Right cardiac atrium (tissue), 5 donors: ENCODE measurements around the gene TTI1. TPM values are rescaled to one million over a fixed set of nuclear protein-coding genes. Genes with fewer than 3 reads are reported as not detected.
"Not testable (repeated sequence)": the region's sequence is repeated elsewhere in the genome, so short reads cannot be mapped to it uniquely, and the experiment has no call there.

Source experiments
- ATAC-seq, 2 donors: fragments of 200-7000 bp; cut with Tn5 transposase; one replicate each; pipeline versions ENCODE4 v1.8.0 to v1.9.1; 2020; ENCODE audit warnings: moderate library complexity in 2 of 2, mild to moderate bottlenecking in 1 of 2
- DNase-seq, 3 donors: peaks; one replicate each; pipeline ENCODE4 v3.0.0-alpha.2; 2020
- H3K27ac ChIP-seq: one replicate; pipeline ENCODE4 v1.5.1; 2013; ENCODE audit warnings: mild to moderate bottlenecking, low read length, control low read depth, moderate library complexity
- H3K27me3 ChIP-seq: one replicate; pipeline ENCODE4 v1.6.1; 2013; ENCODE audit not compliant: control insufficient read depth, insufficient read depth
- H3K4me1 ChIP-seq: one replicate; pipeline ENCODE4 v1.6.1; 2013; ENCODE audit warnings: low read length; ENCODE audit not compliant: control insufficient read depth, insufficient read depth
- H3K4me3 ChIP-seq: one replicate; pipeline ENCODE4 v1.5.1; 2013; ENCODE audit warnings: low read length, control low read depth
- H3K9me3 ChIP-seq: one replicate; pipeline ENCODE4 v1.6.1; 2013; ENCODE audit warnings: low read length; ENCODE audit not compliant: control insufficient read depth
- WGBS: extraction: QIAGEN DNeasy Blood & Tissue Kit; methylation state at CpG from one replicate; pipeline ENCODE4 v1.1.7; 2013; 5-methylcytosine and 5-hydroxymethylcytosine counted together
- intact Hi-C, 4 donors: fragments of 100-400 bp; cut with DNase I; formaldehyde crosslinking; loops; one replicate each; pipeline versions ENCODE4 v1.11.0 to v1.14.0; 2022 to 2023
- polyA plus RNA-seq: library from polyadenylated mRNA; stranded (reverse); fragments of 200-250 nt; gene quantifications from one replicate; pipeline ENCODE4 v1.2.3, GENCODE V29; 2013
- total RNA-seq, 4 donors: library from RNA; stranded (reverse); fragmentation: NEBNext Ultra II Directional; extraction: Animal tissue kit (Norgen Biotek cat#: 25700); gene quantifications; one replicate each; pipeline ENCODE4 v1.2.1, GENCODE V29; 2021
- donor health status: healthy with polysubstance abuse.
- donor health status: DM: no; HTN: yes; CAD: no.
- donor health status: DM: no; HTN: no; CAD: no.
- donor health status: DM: no; HTN: yes; CAD: no; lungs with severe emphysema.
- donor health status: DM: yes; HTN: yes; CAD: no.

Gene TTI1
- total and polyA plus RNA-seq, 5 donors = 11.4 to 15.4 (median 13.2) TPM

GRCh38 chr20:37977338-37977737, 55.9 kb downstream of the TTI1 start:
- Histone ChIP-seq H3K27me3 (no peaks in the 10 kb centered on the region), H3K9me3 (no peaks in the 10 kb centered on the region), H3K4me1 (no peaks in the 10 kb centered on the region), H3K4me3 (no peak overlapping the region), H3K27ac (no peak overlapping the region)
- intact Hi-C loops = no loop called here
- DNase-seq (no peak), ATAC-seq (no peak)
- 22% methylated on average over 12 of the region's 12 CpGs for WGBS

- ATAC-seq (no peak), DNase-seq (no peak)
- 34% methylated on average over 10 of the region's 10 CpGs for WGBS
- intact Hi-C loops = no loop called here
- H3K4me1 ChIP-seq = no peaks in the 10 kb centered on the region
- no peaks in the 10 kb centered on the region for H3K27me3 ChIP-seq
- no peak overlapping the region for H3K27ac ChIP-seq
- H3K9me3 ChIP-seq = no peaks in the 10 kb centered on the region
- H3K4me3 ChIP-seq = no peak overlapping the region
Observed at GRCh38 chr20:37976887-37977286, 56.4 kb downstream of the TTI1 start.

GRCh38 chr20:37973059-37973910, 60.0 kb downstream of the TTI1 start:
- WGBS = 83% methylated on average over 12 of the region's 12 CpGs
- Histone ChIP-seq H3K9me3 (no peaks in the 10 kb centered on the region), H3K4me3 (no peak overlapping the region), H3K27me3 (no peaks in the 10 kb centered on the region), H3K27ac (no peak overlapping the region), H3K4me1 (no peaks in the 10 kb centered on the region)
- ATAC-seq (no peak), DNase-seq (no peak)
- intact Hi-C loops = no loop called here

- no peaks in the 10 kb centered on the region for H3K27me3 ChIP-seq
- WGBS = 86% methylated on average over 7 of the region's 7 CpGs
- H3K4me1 ChIP-seq = no peaks in the 10 kb centered on the region
- no peaks in the 10 kb centered on the region for H3K9me3 ChIP-seq
- no peak overlapping the region for H3K4me3 ChIP-seq
- no peak overlapping the region for H3K27ac ChIP-seq
- ATAC-seq (no peak), DNase-seq (no peak)
- intact Hi-C loops = no loop called here
Observed at GRCh38 chr20:37972256-37973058, 60.8 kb downstream of the TTI1 start.

DNA sequence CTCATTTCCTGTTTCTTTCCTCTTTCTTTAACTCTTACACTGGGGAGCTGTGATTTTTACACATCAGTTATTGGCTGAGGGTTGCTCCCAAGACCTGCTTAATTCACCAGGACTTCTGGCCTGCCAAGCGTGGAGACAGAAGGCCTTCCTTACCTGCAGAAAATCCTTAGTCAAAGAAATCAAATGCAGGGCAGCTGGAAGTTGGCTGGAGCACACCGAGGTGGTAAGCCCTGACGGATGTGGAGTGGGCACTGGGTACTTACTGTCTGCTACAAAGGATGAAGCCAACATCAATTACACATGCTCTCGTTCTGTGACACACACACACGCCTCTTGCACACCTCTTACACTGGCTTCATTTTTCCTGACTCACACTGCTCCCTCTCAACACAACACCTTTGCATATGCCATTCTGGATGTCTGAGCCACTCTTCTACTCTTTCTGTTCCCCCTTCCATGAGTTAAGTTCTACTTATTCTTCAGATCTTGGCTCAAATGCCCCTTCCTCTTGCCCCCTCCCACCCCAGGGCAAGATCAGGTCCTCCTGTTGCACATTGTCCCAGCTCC, 61.6 kb downstream of the TTI1 start:
- WGBS = 97% methylated on average over 5 of the region's 5 CpGs
- Histone ChIP-seq H3K27me3 (no peaks in the 10 kb centered on the region), H3K27ac (no peak overlapping the region), H3K4me1 (no peaks in the 10 kb centered on the region), H3K9me3 (no peaks in the 10 kb centered on the region), H3K4me3 (no peak overlapping the region)
- no peak for ATAC-seq
- no peak for DNase-seq
- intact Hi-C loops = no loop called here

- DNase-seq (no peak), ATAC-seq (peak in 1 of 2 donors; percentile 19)
- Histone ChIP-seq H3K27ac (no peak overlapping the region), H3K4me1 (no peaks in the 10 kb centered on the region), H3K4me3 (no peak overlapping the region), H3K9me3 (no peaks in the 10 kb centered on the region), H3K27me3 (no peaks in the 10 kb centered on the region)
- intact Hi-C loops = no loop called here
Observed at GRCh38 chr20:37970856-37971245, 62.4 kb downstream of the TTI1 start.

DNA sequence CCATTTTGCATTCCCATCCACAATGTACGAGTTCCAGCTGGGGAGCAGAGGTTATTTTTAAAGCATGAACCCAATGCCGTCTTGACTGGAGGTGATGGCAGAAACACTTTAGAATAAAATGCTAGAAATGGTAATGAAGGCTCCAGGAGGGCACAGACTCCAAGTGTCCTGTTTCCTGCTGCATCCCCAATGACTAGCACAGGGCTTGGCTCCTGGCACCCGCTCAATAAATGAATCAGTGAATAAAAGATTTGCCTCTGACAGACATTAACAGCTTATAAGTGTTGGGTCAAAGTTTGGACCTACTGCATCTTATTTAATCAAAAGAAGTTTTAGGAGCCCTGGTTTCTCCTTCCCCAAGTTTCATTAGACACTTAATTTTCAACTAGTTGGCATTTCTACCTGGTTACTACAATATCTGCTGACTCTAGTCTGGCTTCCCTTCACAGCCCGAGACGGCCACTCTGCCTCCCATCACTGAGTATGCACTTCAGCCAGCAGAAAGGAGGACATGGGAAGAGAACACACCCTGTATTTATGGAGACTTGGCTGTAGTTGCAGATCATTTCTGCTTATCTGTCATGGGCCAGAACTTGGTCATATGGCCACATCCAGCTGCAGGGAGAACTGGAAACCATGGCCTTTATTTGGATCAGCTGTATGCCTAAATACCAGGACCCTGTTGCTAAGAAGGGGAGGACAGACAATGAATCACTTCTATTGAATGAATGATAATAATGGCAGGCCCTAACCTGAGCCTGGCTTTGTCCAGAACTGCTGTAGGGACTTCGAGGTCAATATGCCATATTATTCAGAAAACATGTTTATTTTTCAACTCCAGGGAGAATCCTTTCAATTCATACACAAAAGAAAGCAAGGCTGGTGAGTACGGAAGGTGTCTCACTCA, 63.1 kb downstream of the TTI1 start:
- ATAC-seq (peak; percentile 39 to 43), DNase-seq (no peak)
- no peaks in the 10 kb centered on the region for H3K9me3 ChIP-seq
- H3K27me3 ChIP-seq = no peaks in the 10 kb centered on the region
- H3K27ac ChIP-seq = peak overlapping the region; percentile 20
- 66% methylated on average over 7 of the region's 7 CpGs for WGBS
- intact Hi-C loops = no loop called here
- no peaks in the 10 kb centered on the region for H3K4me1 ChIP-seq
- H3K4me3 ChIP-seq = no peak overlapping the region

GRCh38 chr20:37968841-37969401, 64.3 kb downstream of the TTI1 start:
- Histone ChIP-seq H3K27me3 (no peaks in the 10 kb centered on the region), H3K4me1 (no peaks in the 10 kb centered on the region), H3K4me3 (no peak overlapping the region), H3K27ac (no peak overlapping the region), H3K9me3 (no peaks in the 10 kb centered on the region)
- 70% methylated on average over 6 of the region's 6 CpGs for WGBS
- intact Hi-C loops = no loop called here
- no peak for ATAC-seq
- DNase-seq = no peak

GRCh38 chr20:37963483-37963882, 69.8 kb downstream of the TTI1 start:
- ATAC-seq, DNase-seq, H3K9me3 ChIP-seq, H3K27ac ChIP-seq, H3K4me1 ChIP-seq, intact Hi-C loops, H3K4me3 ChIP-seq, H3K27me3 ChIP-seq: not testable (repeated sequence)
- WGBS = 94% methylated on average over 2 of the region's 2 CpGs

GRCh38 chr20:37961066-37961465, 72.2 kb downstream of the TTI1 start:
- DNase-seq (no peak), ATAC-seq (no peak)
- 77% methylated on average over 1 of the region's 1 CpG for WGBS
- no peaks in the 10 kb centered on the region for H3K27me3 ChIP-seq
- no peak overlapping the region for H3K27ac ChIP-seq
- intact Hi-C loops = no loop called here
- H3K4me3 ChIP-seq = no peak overlapping the region
- H3K9me3 ChIP-seq = no peaks in the 10 kb centered on the region
- H3K4me1 ChIP-seq = no peaks in the 10 kb centered on the region
